HG03025 (cell line): ENCODE data around the gene KIAA0753.
"Not testable (repeated sequence)": the region's sequence is repeated elsewhere in the genome, so short reads cannot be mapped to it uniquely, and the experiment has no call there.

Experiments used
- ATAC-seq: cut with Tn5 transposase; IDR thresholded peaks from one replicate; pipeline ENCODE4 v1.9.1; 2021; ENCODE audit warnings: mild to moderate bottlenecking, moderate library complexity; ENCODE audit not compliant: unreplicated experiment, low FRiP score

The KIAA0753 gene

GRCh38 chr17:6603744-6604325 lies 36.7 kb downstream of the KIAA0753 start:
- ATAC-seq: no peak

- ATAC-seq: no peak
These were observed 38.4 kb downstream of the KIAA0753 start for GRCh38 chr17:6602141-6602540.

GRCh38 chr17:6599364-6599763 lies 41.1 kb downstream of the KIAA0753 start:
- no peak for ATAC-seq

GRCh38 chr17:6597727-6598126 lies 42.8 kb downstream of the KIAA0753 start:
- ATAC-seq: no peak

GRCh38 chr17:6596941-6597340 lies 43.6 kb downstream of the KIAA0753 start:
- no peak for ATAC-seq

- ATAC-seq: no peak
These were observed 44.0 kb downstream of the KIAA0753 start for GRCh38 chr17:6596511-6596910.

- ATAC-seq: no peak
These were observed 44.4 kb downstream of the KIAA0753 start for GRCh38 chr17:6596081-6596480.

- not testable (repeated sequence) for ATAC-seq
These were observed 47.1 kb downstream of the KIAA0753 start for GRCh38 chr17:6593371-6593770.

GRCh38 chr17:6592173-6592572 lies 48.3 kb downstream of the KIAA0753 start:
- no peak for ATAC-seq

- no peak for ATAC-seq
These were observed 48.8 kb downstream of the KIAA0753 start for GRCh38 chr17:6591599-6592158.

GRCh38 chr17:6589266-6589946 lies 51.1 kb downstream of the KIAA0753 start:
- ATAC-seq: no peak

- no peak for ATAC-seq
These were observed 52.3 kb downstream of the KIAA0753 start for GRCh38 chr17:6588165-6588564.

- no peak for ATAC-seq
These were observed 53.2 kb downstream of the KIAA0753 start for GRCh38 chr17:6587310-6587709.

GRCh38 chr17:6583411-6583810 lies 57.1 kb downstream of the KIAA0753 start:
- ATAC-seq: no peak

GRCh38 chr17:6580625-6581024 lies 59.9 kb downstream of the KIAA0753 start:
- no peak for ATAC-seq

GRCh38 chr17:6578491-6578890 lies 62.0 kb downstream of the KIAA0753 start:
- no peak for ATAC-seq

GRCh38 chr17:6577686-6578263 lies 62.7 kb downstream of the KIAA0753 start:
- no peak for ATAC-seq

- no peak for ATAC-seq
These were observed 64.3 kb downstream of the KIAA0753 start for GRCh38 chr17:6576038-6576785.

- ATAC-seq: no peak
These were observed 64.9 kb downstream of the KIAA0753 start for GRCh38 chr17:6575596-6575988.

GRCh38 chr17:6574687-6575595 lies 65.6 kb downstream of the KIAA0753 start:
- no peak for ATAC-seq
